22Rv1 (cell line): Measurements from ENCODE around the gene RAP1GAP2.

ENCODE experiments used
- H3K27ac ChIP-seq: fragments of 450-650 bp; 2 replicates; pipeline ENCODE4 v1.5.1; 2017
- ZFX ChIP-seq: fragments of 450-650 bp; IDR thresholded peaks from 2 replicates; pipeline ENCODE4 v1.6.1; 2017; ENCODE audit warnings: antibody characterized with exemption, borderline replicate concordance
- TF ChIP-seq, protein P1 (sequence below): fragments of 450-650 bp; IDR thresholded peaks from 2 replicates; pipeline ENCODE4 v1.5.1; 2017; ENCODE audit warnings: mild to moderate bottlenecking

RAP1GAP2 gene

DNA sequence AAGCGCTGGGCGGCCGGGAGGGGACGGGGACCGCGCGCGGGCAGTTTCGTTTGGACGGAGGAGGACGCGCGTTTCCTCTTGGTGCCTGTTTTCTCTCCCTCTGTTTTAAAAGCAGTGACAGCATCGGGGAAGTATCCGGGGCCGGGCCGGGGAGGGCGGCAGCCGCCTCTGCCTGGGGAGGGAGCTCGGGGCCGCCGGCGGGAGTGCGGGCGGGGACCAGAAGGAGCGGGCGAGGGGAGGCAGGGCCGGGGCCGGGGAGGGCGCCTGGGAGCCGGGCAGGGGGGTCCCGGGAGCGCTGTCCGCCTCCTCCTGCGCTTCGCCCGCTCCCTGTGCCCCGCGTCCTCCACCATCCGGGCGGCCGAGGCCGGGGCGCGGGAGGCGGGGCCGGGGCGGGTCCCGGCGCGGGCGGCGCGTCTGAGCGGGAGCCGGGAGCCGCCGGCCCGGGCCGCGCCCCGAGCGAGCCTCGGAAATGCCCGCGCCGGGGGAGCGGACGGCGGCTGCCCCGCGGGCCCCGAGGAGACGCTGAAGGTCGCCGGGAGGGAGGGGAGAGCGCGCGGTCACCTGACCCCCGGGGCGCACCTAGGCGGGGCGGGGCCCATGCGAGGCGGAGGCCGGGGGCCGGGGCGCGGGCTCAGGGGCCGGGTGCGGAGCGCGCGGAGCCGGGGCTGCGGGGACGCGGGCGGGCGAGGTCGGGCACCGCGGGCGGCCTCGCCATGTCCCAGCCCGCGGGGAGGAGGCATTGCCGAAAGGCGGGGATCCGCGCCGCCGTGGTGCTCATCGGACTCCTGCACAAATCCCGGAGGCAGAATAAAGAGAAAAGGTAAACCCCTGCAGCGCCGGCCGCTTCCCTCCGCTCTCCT, 57.3 kb downstream of the RAP1GAP2 start:
- TF ChIP-seq ZFX, result no peak
- TF ChIP-seq, protein P1, sequence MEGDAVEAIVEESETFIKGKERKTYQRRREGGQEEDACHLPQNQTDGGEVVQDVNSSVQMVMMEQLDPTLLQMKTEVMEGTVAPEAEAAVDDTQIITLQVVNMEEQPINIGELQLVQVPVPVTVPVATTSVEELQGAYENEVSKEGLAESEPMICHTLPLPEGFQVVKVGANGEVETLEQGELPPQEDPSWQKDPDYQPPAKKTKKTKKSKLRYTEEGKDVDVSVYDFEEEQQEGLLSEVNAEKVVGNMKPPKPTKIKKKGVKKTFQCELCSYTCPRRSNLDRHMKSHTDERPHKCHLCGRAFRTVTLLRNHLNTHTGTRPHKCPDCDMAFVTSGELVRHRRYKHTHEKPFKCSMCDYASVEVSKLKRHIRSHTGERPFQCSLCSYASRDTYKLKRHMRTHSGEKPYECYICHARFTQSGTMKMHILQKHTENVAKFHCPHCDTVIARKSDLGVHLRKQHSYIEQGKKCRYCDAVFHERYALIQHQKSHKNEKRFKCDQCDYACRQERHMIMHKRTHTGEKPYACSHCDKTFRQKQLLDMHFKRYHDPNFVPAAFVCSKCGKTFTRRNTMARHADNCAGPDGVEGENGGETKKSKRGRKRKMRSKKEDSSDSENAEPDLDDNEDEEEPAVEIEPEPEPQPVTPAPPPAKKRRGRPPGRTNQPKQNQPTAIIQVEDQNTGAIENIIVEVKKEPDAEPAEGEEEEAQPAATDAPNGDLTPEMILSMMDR, result no peak
- peak overlapping the region; percentile 59 for H3K27ac ChIP-seq

GRCh38 chr17:2854143-2855055, 58.2 kb downstream of the RAP1GAP2 start:
- H3K27ac ChIP-seq, result peak overlapping the region; percentile 59

DNA sequence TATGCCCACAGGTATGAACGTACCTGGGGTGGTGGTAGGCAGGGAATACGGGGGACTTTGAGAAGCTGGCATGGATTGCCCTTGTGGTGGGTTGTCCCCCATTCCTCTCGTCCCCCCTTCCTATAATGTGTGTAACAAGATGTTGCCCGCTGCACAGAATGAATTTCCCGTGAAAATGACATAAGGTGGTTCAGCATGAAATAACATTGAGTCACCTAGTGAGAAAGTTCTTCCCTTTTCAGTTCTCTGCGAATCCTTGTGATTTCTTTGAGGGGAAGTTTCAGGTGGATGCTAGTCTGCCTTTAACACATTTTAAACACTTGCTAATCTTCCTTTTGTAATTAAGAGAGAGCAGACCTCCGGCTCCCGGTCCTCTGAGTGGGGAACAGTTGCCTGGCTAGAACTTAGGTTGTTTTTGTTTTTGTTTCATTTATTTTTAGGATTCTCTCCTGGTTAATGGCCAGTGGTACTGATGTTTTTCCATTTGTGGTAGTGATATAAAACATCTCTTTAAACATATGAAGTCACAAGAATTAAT, 58.9 kb downstream of the RAP1GAP2 start:
- TF ChIP-seq, protein P1, result no peak
- no peak for TF ChIP-seq ZFX
- no peak overlapping the region for H3K27ac ChIP-seq

More at GRCh38 chr17:2854143-2855055, 58.2 kb downstream of the RAP1GAP2 start:
- no peak for TF ChIP-seq ZFX
- TF ChIP-seq, protein P1, result no peak

DNA sequence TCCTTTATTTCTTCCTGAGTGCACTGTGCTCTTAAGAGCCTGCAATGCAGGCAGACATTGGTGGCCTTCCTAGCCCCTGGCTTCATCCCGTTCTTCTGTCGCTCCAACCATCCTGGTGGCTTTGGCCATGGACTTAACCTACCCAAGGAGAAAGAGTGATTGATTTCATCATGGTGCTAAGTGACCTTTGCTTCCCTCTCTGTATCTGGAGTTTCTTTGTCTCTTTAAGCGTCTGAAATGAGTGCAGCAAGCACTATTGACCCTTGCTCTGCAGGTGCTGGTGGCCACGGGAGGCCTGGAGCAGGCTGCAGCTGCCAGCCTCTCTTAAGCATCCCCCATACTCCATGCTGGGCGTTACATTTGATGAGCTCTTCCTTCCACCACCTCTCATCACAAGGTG, 60.5 kb downstream of the RAP1GAP2 start:
- TF ChIP-seq, protein P1, result no peak
- TF ChIP-seq ZFX, result no peak
- H3K27ac ChIP-seq, result no peak overlapping the region

DNA sequence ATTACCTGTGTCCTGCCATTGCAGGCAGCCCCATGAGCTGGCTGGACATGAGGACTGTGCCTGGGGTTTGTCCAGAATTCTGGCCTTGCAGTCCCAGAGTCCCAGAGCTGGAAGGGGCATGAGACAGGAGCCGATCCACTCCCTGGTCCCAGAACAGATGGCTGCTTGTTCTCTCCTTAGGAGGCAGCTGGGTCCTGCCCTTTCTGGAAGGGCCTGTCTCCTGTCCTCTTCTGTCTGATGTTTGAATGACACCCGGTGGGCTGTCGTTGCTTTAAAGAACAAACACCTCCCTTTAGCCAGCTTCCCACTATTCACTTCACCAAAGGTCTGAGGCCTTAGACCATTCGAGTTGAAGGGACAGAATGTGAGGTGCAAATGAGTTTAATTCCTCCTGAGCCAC, 63.8 kb downstream of the RAP1GAP2 start:
- H3K27ac ChIP-seq, result no peak overlapping the region
- TF ChIP-seq ZFX, result no peak
- TF ChIP-seq, protein P1, result no peak

DNA sequence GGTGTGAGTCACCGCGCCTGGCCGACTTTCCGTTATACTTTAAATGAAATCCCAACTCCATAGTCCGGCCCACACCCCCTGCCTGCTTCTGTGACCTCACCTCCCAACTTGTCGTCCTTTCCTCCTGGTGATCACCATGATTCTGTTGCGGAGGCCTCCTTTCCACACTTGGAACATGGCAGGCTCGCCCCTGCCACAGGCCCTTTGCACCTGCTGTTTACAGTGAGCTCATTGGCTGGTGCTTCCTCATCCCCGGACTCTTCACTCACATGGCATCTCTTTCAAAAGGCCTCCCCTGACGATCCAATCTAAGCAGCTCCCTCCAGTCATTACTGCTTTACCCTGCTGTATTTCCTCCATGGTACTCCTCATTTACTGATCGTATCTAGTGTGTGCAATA, 64.6 kb downstream of the RAP1GAP2 start:
- H3K27ac ChIP-seq, result no peak overlapping the region
- TF ChIP-seq ZFX, result no peak
- TF ChIP-seq, protein P1, result no peak
